Fibroblast of lung (primary cell): Measurements from ENCODE around the gene SLC22A23. TPM values are rescaled to one million over a fixed set of nuclear protein-coding genes. Genes with fewer than 3 reads are reported as not detected.

Source experiments
- DNase-seq, 2 donors: peaks; one replicate each; pipeline versions ENCODE4 v3.0.0 to v3.0.0-alpha.2; 2010; ENCODE audit warnings: low read depth in 2 of 2
- H2AFZ ChIP-seq: 2 replicates; pipeline ENCODE4 v1.5.1; 2012; ENCODE audit warnings: low read length, control low read depth, inconsistent platforms
- H3K27ac ChIP-seq: 2 replicates; pipeline ENCODE4 v1.5.1; 2011; ENCODE audit warnings: low read length, control low read depth; ENCODE audit not compliant: insufficient read depth
- H3K27me3 ChIP-seq: 2 replicates; pipeline ENCODE4 v1.5.1; 2011; ENCODE audit warnings: mild to moderate bottlenecking, low read length; ENCODE audit not compliant: control insufficient read depth, insufficient read depth
- H3K36me3 ChIP-seq: 2 replicates; pipeline ENCODE4 v1.5.1; 2011; ENCODE audit warnings: low read length; ENCODE audit not compliant: control insufficient read depth, insufficient read depth
- H3K4me1 ChIP-seq: 2 replicates; pipeline ENCODE4 v1.5.1; 2011; ENCODE audit warnings: low read length; ENCODE audit not compliant: control insufficient read depth, insufficient read depth; ENCODE audit errors: extremely low read depth
- H3K4me2 ChIP-seq: 2 replicates; pipeline ENCODE4 v1.5.1; 2011; ENCODE audit warnings: low read length, control low read depth; ENCODE audit not compliant: insufficient read depth; ENCODE audit errors: extremely low read depth
- H3K4me3 ChIP-seq, 4 experiments: fragments of 200-600 bp in 1 of 4; sonication (generic) in 1 of 4; replicated peaks in 1 of 4; 2 replicates each; pipeline ENCODE4 v1.5.1; 2011 to 2016; ENCODE audit warnings: low read length in 4 of 4, low read depth in 3 of 4, mild to moderate bottlenecking in 3 of 4, control low read depth in 2 of 4, inconsistent platforms in 1 of 4, mixed read lengths in 1 of 4; ENCODE audit not compliant: insufficient read depth in 1 of 4; ENCODE audit errors: control extremely low read depth in 1 of 4
- H3K79me2 ChIP-seq: 2 replicates; pipeline ENCODE4 v1.5.1; 2012; ENCODE audit warnings: mild to moderate bottlenecking, low read length, inconsistent platforms; ENCODE audit not compliant: control insufficient read depth, insufficient read depth
- H3K9ac ChIP-seq: 2 replicates; pipeline ENCODE4 v1.5.1; 2011; ENCODE audit warnings: mild to moderate bottlenecking, low read length, control low read depth; ENCODE audit not compliant: insufficient read depth
- H3K9me3 ChIP-seq: 2 replicates; pipeline ENCODE4 v1.5.1; 2012; ENCODE audit warnings: low read depth, low read length; ENCODE audit not compliant: control insufficient read depth, insufficient read depth
- H4K20me1 ChIP-seq: 2 replicates; pipeline ENCODE4 v1.5.1; 2011; ENCODE audit warnings: low read length; ENCODE audit not compliant: control insufficient read depth, insufficient read depth; ENCODE audit errors: extremely low read depth
- EZH2 ChIP-seq: IDR thresholded peaks from 2 replicates; pipeline ENCODE4 v1.5.1; 2012; ENCODE audit warnings: low read length, control low read depth, mild to moderate bottlenecking; ENCODE audit errors: missing control alignments
- polyA plus RNA-seq, 2 donors: library from polyadenylated mRNA; depleted of rRNA in 1 of 2; stranded (reverse) in 1 of 2; unstranded in 1 of 2; fragments of >200 nt; gene quantifications; 2 replicates each; pipeline ENCODE4 v1.2.1, GENCODE V29; 2011 to 2012; ENCODE audit warnings: missing spikeins in 1 of 2
- total RNA-seq: library from RNA; depleted of rRNA; stranded (reverse); fragments of >200 nt; gene quantifications from 2 replicates; pipeline ENCODE4 v1.2.1, GENCODE V29; 2014
- TF ChIP-seq, protein P1 (sequence below), 2 donors: IDR thresholded peaks in 1 of 2; conservative IDR thresholded peaks in 1 of 2; 1 replicate in 1 of 2; 2 replicates in 1 of 2; pipeline ENCODE4 v1.5.1; 2011 to 2012; ENCODE audit warnings: low read length in 2 of 2, control low read depth in 1 of 2, inconsistent platforms in 1 of 2, low read depth in 1 of 2, mild to moderate bottlenecking in 1 of 2

SLC22A23 gene
- total and polyA plus RNA-seq, 2 donors (not counting 1 experiment from before 2014, with no cell fraction given), result 0.37 to 3.0 TPM

DNA sequence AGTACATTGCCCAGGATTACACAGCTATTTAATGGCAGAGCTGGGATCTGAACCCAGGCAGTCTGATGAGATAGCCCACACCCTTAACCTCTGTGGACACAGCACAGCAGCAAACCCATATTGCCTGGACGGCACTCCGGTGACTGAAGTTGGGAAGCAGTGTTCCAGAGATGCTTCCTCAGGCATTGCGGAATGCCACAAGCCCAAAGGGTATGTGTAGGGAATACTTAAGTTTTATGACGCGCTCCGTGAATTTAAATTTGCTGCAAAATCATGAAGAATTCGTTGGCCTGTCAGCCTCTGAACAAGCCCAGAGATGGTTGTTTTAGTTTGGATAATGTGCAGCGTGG is 151.7 kb downstream of the SLC22A23 start:
- TF ChIP-seq, protein P1, sequence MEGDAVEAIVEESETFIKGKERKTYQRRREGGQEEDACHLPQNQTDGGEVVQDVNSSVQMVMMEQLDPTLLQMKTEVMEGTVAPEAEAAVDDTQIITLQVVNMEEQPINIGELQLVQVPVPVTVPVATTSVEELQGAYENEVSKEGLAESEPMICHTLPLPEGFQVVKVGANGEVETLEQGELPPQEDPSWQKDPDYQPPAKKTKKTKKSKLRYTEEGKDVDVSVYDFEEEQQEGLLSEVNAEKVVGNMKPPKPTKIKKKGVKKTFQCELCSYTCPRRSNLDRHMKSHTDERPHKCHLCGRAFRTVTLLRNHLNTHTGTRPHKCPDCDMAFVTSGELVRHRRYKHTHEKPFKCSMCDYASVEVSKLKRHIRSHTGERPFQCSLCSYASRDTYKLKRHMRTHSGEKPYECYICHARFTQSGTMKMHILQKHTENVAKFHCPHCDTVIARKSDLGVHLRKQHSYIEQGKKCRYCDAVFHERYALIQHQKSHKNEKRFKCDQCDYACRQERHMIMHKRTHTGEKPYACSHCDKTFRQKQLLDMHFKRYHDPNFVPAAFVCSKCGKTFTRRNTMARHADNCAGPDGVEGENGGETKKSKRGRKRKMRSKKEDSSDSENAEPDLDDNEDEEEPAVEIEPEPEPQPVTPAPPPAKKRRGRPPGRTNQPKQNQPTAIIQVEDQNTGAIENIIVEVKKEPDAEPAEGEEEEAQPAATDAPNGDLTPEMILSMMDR (conservative IDR thresholded peaks at IDR 0.05 in 1 of 2, IDR thresholded peaks at IDR 0.05 in 1 of 2; ENCODE audit: low read depth in 1 of 2, low read length in 2 of 2), result no peak
- TF ChIP-seq EZH2, result no peak
- Histone ChIP-seq H3K27ac (no peak overlapping the region), H3K36me3 (no peaks in the 10 kb centered on the region), H2AFZ (no peak overlapping the region), H3K9ac (no peak overlapping the region), H3K4me3 (no peak overlapping the region), H3K4me2 (no peak overlapping the region), H3K9me3 (no peaks in the 10 kb centered on the region), H3K4me1 (no peaks in the 10 kb centered on the region), H4K20me1 (no peaks in the 10 kb centered on the region), H3K27me3 (no peaks in the 10 kb centered on the region), H3K79me2 (no peaks in the 10 kb centered on the region)
- no peak for DNase-seq

- Histone ChIP-seq H3K36me3 (no peaks in the 10 kb centered on the region), H3K9ac (no peak overlapping the region), H3K4me2 (no peak overlapping the region), H3K9me3 (no peaks in the 10 kb centered on the region), H3K27ac (no peak overlapping the region), H2AFZ (no peak overlapping the region), H3K79me2 (no peaks in the 10 kb centered on the region), H4K20me1 (no peaks in the 10 kb centered on the region), H3K4me1 (no peaks in the 10 kb centered on the region), H3K4me3 (no peak overlapping the region), H3K27me3 (no peaks in the 10 kb centered on the region)
- DNase-seq, result no peak
- TF ChIP-seq, protein P1 (conservative IDR thresholded peaks at IDR 0.05 in 1 of 2, IDR thresholded peaks at IDR 0.05 in 1 of 2; ENCODE audit: low read depth in 1 of 2, low read length in 2 of 2), result no peak
- no peak for TF ChIP-seq EZH2
These were observed 152.2 kb downstream of the SLC22A23 start for GRCh38 chr6:3304500-3305215.

GRCh38 chr6:3303795-3304411 is 152.9 kb downstream of the SLC22A23 start:
- Histone ChIP-seq H2AFZ (no peak overlapping the region), H3K36me3 (no peaks in the 10 kb centered on the region), H3K9me3 (no peaks in the 10 kb centered on the region), H3K79me2 (no peaks in the 10 kb centered on the region), H3K4me3 (no peak overlapping the region), H3K27ac (no peak overlapping the region), H3K27me3 (no peaks in the 10 kb centered on the region), H4K20me1 (no peaks in the 10 kb centered on the region), H3K9ac (no peak overlapping the region), H3K4me2 (no peak overlapping the region), H3K4me1 (no peaks in the 10 kb centered on the region)
- TF ChIP-seq EZH2, result no peak
- TF ChIP-seq, protein P1 (conservative IDR thresholded peaks at IDR 0.05 in 1 of 2, IDR thresholded peaks at IDR 0.05 in 1 of 2; ENCODE audit: low read depth in 1 of 2, low read length in 2 of 2), result no peak
- no peak for DNase-seq
